ENCODE measurements around the gene TRIM67.
"Not testable (repeated sequence)": the region's sequence is repeated elsewhere in the genome, so short reads cannot be mapped to it uniquely, and the experiment has no call there.

Gene TRIM67

GRCh38 chr1:231161667-231162296 lies at the start of gene TRIM67:
Gene TRIM67, plus strand, starts transcription at chr1:231162058. Its CDS starts 912 bp downstream, at chr1:231162970.
- FAIRE-seq: no peak

- no peak for FAIRE-seq
Measured at GRCh38 chr1:231116738-231117137, 45.1 kb upstream of the TRIM67 start.

GRCh38 chr1:231118704-231119453 lies 43.0 kb upstream of the TRIM67 start:
- FAIRE-seq: no peak

GRCh38 chr1:231121533-231121932 lies 40.3 kb upstream of the TRIM67 start:
- peak; percentile 100 for FAIRE-seq

- FAIRE-seq: no peak
Measured at GRCh38 chr1:231122143-231122542, 39.7 kb upstream of the TRIM67 start.

- FAIRE-seq: no peak
Measured at GRCh38 chr1:231124746-231125145, 37.1 kb upstream of the TRIM67 start.

- no peak for FAIRE-seq
Measured at GRCh38 chr1:231125972-231126580, 35.8 kb upstream of the TRIM67 start.

- FAIRE-seq: not testable (repeated sequence)
Measured at GRCh38 chr1:231127106-231127505, 34.8 kb upstream of the TRIM67 start.

- not testable (repeated sequence) for FAIRE-seq
Measured at GRCh38 chr1:231128471-231128870, 33.4 kb upstream of the TRIM67 start.

- no peak for FAIRE-seq
Measured at GRCh38 chr1:231130544-231130943, 31.3 kb upstream of the TRIM67 start.

- not testable (repeated sequence) for FAIRE-seq
Measured at GRCh38 chr1:231132591-231132990, 29.3 kb upstream of the TRIM67 start.

- FAIRE-seq: no peak
Measured at GRCh38 chr1:231134624-231135023, 27.2 kb upstream of the TRIM67 start.

- FAIRE-seq: no peak
Measured at GRCh38 chr1:231138236-231138635, 23.6 kb upstream of the TRIM67 start.

GRCh38 chr1:231139125-231139649 lies 22.7 kb upstream of the TRIM67 start:
- no peak for FAIRE-seq

GRCh38 chr1:231139659-231140654 lies 21.9 kb upstream of the TRIM67 start:
- FAIRE-seq: no peak

- no peak for FAIRE-seq
Measured at GRCh38 chr1:231144416-231145193, 17.3 kb upstream of the TRIM67 start.

GRCh38 chr1:231147896-231148295 lies 14.0 kb upstream of the TRIM67 start:
- no peak for FAIRE-seq

- no peak for FAIRE-seq
Measured at GRCh38 chr1:231151811-231152210, 10.0 kb upstream of the TRIM67 start.

GRCh38 chr1:231153726-231154125 lies 8.1 kb upstream of the TRIM67 start:
- no peak for FAIRE-seq

- no peak for FAIRE-seq
Measured at GRCh38 chr1:231155808-231156207, 6.0 kb upstream of the TRIM67 start.

- FAIRE-seq: no peak
Measured at GRCh38 chr1:231157311-231157710, 4.5 kb upstream of the TRIM67 start.

- not testable (repeated sequence) for FAIRE-seq
Measured at GRCh38 chr1:231158141-231158540, 3.7 kb upstream of the TRIM67 start.
